Esophagus muscularis mucosa (tissue), 4 donors: ENCODE data around the gene IFT57.

Source experiments
- CTCF ChIP-seq, 3 experiments: fragments of 200-600 bp in 2 of 3; fragments of 450-650 bp in 1 of 3; sonication (generic) in 2 of 3; IDR thresholded peaks; one replicate each; pipeline ENCODE4 v1.5.1; 2017 to 2019; ENCODE audit warnings: antibody characterized with exemption in 3 of 3, mild to moderate bottlenecking in 2 of 3, moderate library complexity in 1 of 3
- EP300 ChIP-seq: sonication (generic); formaldehyde crosslinking; IDR thresholded peaks from one replicate; pipeline ENCODE4 v1.6.1; 2017; ENCODE audit warnings: antibody characterized with exemption
- POLR2A ChIP-seq: fragments of 450-650 bp; IDR thresholded peaks from one replicate; pipeline ENCODE4 v1.6.1; 2017; ENCODE audit warnings: antibody characterized with exemption, moderate library complexity, mild to moderate bottlenecking, low read depth
- POLR2AphosphoS5 ChIP-seq, 2 donors: sonication (generic); formaldehyde crosslinking; IDR thresholded peaks; one replicate each; pipeline ENCODE4 v1.6.1; 2017; ENCODE audit warnings: antibody characterized with exemption in 2 of 2

DNA sequence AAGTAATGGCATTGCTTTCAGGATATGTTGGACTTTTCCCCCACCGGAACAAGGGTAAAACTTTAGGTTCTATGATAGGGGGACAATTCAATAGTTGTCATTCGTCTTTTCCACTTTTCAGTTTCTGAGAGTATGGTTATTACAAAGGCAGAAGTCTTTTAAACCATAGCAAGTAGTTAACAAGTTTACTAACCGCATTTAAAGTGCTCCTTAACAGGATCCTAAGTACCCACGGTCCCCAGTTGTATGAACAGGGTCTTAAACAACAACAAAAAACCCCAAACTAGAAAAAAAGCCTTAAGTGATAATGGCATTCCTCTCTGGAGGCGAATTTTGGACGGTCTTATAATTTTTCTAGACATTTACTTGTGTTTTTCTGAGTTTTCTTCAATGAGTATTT lies 831 bp downstream of the IFT57 start:
- TF ChIP-seq CTCF (IDR thresholded peaks at IDR 0.05) (no peak), EP300 (no peak), POLR2A (no peak), POLR2AphosphoS5 (IDR thresholded peaks at IDR 0.05) (no peak)
